ENCODE measurements around the gene MN1. TPM values are rescaled to one million over a fixed set of nuclear protein-coding genes. Genes with fewer than 3 reads are reported as not detected.

The MN1 gene
- total RNA-seq, 2 donors from 2014 or later = 0.92 to 2.3 TPM

DNA sequence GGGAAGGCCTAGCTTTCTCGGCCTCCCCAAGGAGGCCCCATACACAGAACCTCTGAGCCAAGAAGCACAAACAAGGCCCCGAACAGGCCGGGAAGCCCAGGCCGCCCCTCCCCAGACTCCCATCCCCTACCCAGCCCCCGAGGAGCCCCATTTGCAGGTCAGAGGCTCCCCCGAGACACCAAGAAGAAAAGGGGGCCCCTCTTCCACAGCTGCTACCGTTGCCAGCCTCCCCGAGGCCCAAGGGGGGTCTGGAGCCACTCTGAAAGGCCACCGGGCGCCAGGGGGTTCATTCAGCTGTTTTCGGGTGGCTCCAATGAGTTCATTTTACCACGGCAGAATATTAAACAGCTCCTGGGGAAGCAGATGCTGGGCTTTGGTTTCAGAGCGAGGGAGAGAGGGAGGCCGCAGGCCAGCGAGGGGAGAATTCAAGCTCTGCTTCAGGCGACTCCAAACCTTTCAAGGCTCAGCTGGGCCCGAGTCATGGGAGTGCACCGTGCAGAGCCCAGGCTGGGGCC is 28.5 kb downstream of the MN1 start:
- DNase-seq = no peak
- intact Hi-C loops (cut with DNase I, micrococcal nuclease) = no loop called here
- ATAC-seq = no peak

DNA sequence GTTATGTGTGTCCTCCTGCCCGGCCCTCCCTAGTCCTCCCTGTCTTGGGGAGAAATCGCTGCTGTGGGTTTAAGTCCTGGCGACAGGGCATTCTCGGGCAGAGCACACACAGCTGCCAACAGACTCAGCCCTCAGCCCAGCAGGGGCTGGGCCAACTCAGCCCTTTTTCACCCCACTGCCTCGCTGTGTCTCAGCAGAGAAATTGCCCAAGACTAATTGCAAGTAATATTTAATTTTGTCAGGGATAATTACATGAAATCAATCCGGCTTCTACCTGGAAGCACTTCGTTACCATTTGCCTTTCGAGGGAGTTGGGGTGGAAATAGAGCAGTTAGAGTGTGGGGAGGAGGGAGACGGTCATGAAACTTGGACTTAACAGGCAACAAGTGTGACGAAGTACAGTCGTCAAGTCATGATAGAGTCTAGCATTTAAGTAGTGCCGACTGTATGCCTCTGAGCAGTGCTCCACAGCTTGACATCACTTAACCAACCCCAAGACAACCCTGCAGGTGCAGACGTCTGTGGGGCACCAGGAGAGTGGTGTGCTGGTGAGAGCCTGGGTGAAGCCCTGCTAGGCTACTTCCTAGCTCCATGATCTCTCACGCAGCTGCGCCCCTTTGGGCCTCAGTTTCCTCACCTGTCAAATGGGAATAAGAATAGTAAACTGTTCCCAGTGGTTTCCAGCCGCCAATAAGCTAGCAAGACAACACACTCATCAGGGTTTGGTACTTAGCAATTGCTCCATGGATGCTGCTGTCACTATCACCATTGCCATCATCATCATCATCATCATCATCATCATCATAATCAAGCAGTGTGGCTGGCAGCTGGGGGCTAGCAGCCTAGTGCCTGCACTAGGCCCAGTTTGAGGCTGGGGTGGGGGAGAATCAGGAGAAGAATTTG is 29.2 kb downstream of the MN1 start:
- intact Hi-C loops (cut with DNase I, micrococcal nuclease) = no loop called here
- ATAC-seq (no peak), DNase-seq (no peak)

DNA sequence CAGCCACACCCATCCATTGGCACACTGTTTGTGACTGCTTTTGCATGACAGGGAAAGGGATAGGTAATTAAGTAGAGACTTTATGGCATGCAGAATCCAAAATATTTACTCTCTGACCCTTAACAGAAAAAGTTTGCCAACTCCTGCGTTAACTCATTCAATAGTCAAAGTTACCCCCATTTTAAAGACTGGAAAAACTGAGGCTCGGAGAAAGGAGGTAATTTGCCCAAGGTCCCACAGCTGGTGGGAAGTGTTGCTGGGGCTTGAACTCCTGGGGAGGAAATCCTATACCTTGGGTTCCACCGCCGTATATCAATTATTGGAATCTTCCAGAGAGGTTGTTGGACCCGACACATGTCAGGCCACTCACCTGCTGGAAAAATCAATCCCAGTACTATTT is 29.9 kb downstream of the MN1 start:
- intact Hi-C loops (cut with DNase I, micrococcal nuclease) = no loop called here
- no peak for DNase-seq
- ATAC-seq = no peak

GRCh38 chr22:27769012-27769411 is 32.5 kb downstream of the MN1 start:
- intact Hi-C loops (cut with DNase I, micrococcal nuclease) = no loop called here
- ATAC-seq (no peak), DNase-seq (no peak)

GRCh38 chr22:27768027-27768653 is 33.4 kb downstream of the MN1 start:
- no peak for ATAC-seq

GRCh38 chr22:27766679-27767078 is 34.9 kb downstream of the MN1 start:
- DNase-seq (no peak), ATAC-seq (no peak)
- intact Hi-C loops (cut with DNase I, micrococcal nuclease) = no loop called here

More at GRCh38 chr22:27768027-27768653, 33.4 kb downstream of the MN1 start:
- no peak for DNase-seq
- intact Hi-C loops (cut with DNase I, micrococcal nuclease) = no loop called here

GRCh38 chr22:27765706-27766291 is 35.8 kb downstream of the MN1 start:
- DNase-seq (no peak), ATAC-seq (no peak)
- intact Hi-C loops (cut with DNase I, micrococcal nuclease) = no loop called here

- ATAC-seq (no peak), DNase-seq (no peak)
- intact Hi-C loops (cut with DNase I, micrococcal nuclease) = no loop called here
Measured at GRCh38 chr22:27764722-27765236, 36.8 kb downstream of the MN1 start.

DNA sequence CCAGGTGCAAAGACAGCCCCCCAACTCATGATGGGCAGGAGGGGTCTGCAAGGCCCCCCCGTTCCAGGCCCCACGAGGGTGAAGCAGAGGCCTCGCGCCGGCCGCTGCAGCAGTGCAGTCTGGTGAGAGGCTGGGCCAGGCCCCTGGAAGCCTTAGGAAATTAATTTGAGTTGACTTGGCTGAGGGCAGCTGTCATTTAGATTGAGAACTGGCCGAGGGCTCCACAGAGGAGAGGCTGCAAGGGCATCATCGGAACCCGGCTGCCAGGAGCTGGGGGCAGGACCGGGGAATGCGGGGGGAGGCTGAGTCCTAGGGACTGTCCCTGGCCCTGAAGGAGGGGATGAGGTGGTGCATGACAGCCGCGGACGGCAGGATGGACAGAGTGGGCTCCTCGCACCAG is 39.9 kb downstream of the MN1 start:
- intact Hi-C loops (cut with DNase I, micrococcal nuclease) = no loop called here
- ATAC-seq = no peak

DNA sequence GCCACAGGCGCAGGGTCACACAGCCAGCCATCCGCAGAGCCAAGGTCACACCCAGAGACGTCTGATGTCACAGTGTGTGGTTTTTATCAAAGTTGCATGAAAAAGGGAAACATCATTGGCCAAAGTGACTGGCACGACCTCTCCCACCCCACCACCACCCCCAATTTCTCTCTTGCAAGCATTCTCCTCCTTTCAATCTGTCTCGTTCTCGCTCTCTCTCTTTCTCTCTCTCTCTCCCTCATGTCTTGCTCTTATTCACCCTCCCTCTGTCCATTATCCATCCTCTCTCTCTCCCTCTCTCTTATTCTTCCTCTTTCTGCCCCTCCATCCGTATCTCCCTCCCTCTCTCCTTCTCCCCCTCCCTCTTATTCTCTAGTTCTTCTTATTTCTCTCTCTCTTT is 40.6 kb downstream of the MN1 start:
- DNase-seq = no peak
- intact Hi-C loops (cut with DNase I, micrococcal nuclease) = no loop called here
- no peak for ATAC-seq

More for the DNA sequence above, 39.9 kb downstream of the MN1 start:
- DNase-seq = no peak

GRCh38 chr22:27760474-27760873 is 41.1 kb downstream of the MN1 start:
- ATAC-seq = no peak

GRCh38 chr22:27757928-27758525 is 43.5 kb downstream of the MN1 start:
- ATAC-seq (no peak), DNase-seq (no peak)
- intact Hi-C loops (cut with DNase I, micrococcal nuclease) = no loop called here

More at GRCh38 chr22:27760474-27760873, 41.1 kb downstream of the MN1 start:
- intact Hi-C loops (cut with DNase I, micrococcal nuclease) = no loop called here
- no peak for DNase-seq

DNA sequence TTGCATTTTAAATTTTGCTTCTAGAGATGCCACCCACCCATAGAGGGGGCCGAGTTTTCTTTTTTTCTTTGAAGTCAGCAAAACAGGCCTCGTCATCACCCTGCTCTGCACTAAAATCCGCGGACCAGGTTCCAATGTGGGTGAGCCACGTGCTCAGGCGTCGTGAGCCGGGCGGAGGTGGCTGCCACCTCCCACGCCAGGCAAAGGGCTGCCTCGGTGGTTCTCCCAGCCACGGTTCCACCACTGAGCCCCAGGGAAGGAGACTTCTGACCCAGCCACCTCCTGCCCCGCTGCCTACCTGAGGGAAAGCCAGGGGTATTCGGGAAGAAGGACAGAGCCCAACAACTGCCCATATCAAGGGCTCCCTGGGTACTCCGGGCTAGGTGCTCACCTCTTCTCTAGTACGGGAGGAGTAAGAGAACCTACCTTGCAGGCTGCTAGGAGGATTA is 45.3 kb downstream of the MN1 start:
- intact Hi-C loops (cut with DNase I, micrococcal nuclease) = no loop called here
- DNase-seq (no peak), ATAC-seq (no peak)

DNA sequence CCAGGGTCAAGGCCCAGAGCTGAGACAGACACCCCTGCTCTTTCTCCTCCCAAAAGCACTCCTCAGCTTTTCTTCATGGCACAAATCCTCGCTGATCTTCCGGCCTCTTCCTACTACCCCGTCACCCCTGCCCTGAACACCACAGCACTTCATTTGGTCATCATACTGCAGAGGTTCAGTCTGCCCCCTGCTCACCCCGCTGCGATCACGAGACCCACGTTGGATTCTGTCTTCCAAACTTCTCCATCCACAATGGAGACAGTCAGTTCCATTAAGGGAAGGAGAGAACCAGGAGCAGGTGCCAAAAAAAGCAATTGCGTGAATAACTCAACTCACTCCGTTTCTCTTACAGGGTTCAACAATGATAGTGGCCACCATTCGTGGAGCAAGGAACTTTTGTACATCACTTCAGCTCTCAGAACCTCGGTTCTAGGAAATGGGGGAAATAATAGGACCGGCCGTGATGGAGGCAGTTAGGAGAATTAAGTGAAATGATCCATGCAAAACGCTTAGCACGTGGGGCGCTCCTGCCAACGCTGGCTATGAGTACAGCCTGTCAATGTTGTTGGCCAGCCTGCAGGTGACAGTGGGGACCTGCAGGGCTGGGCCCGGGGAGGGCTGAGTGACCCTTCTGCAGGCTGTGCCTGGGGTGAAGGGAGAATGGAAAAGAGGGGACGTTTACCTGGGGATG is 45.9 kb downstream of the MN1 start:
- intact Hi-C loops (cut with DNase I, micrococcal nuclease) = no loop called here
- ATAC-seq (no peak), DNase-seq (no peak)

DNA sequence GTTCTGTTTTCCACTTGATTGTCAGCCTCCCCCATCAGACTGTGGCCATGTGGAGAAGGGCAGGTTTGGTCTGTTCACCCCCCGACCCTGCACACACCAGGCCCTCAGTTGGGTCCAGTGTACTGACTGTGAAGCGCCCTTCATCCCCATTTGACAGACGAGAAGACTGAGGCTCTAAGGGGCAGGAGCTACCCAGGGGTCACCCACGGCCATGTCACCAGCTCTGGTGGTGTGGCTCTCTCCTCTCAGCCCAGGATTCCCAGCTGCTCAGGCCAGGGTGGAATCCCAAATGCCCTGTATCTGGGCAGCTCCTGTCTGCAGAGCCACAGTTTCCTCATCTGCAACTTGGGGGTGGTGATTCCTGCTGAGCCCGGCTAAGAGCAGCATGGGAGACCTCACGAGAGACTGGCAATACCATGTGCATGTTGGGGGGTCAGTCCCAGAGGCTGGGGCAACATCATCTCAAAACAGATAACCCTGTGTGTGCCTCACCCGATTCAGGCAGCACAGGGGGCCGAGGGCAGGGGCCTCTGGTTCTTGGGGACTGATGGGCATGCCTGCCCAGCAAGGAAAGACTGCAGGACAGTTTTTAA is 46.6 kb downstream of the MN1 start:
- intact Hi-C loops (cut with DNase I, micrococcal nuclease) = no loop called here
- DNase-seq = no peak

GRCh38 chr22:27754247-27754887 is 47.2 kb downstream of the MN1 start:
- no peak for DNase-seq
- ATAC-seq = no peak
- intact Hi-C loops (cut with DNase I, micrococcal nuclease) = no loop called here

More for the DNA sequence above, 46.6 kb downstream of the MN1 start:
- no peak for ATAC-seq

DNA sequence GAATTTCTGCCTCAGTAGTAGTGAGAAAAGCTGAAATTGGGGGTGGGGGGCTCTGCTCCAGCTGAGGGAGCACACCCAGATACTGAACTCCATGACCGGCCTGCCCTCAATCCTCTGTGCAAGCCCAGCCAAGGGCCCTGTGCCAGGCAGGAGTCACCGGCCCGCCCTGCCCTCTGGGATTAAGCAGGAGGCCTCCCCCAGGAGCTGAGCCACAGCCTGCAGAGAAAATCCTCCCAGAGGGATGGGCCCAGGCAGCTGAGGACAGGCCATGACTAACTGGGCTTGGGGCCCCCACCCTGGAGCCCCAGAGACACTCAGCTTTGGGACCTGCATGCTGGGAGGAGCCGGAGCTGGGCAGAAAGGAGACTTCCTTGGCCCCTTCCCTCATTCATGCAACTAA is 48.8 kb downstream of the MN1 start:
- intact Hi-C loops (cut with DNase I, micrococcal nuclease) = no loop called here
- ATAC-seq = no peak
- DNase-seq = no peak

GRCh38 chr22:27752141-27752540 is 49.4 kb downstream of the MN1 start:
- ATAC-seq (no peak), DNase-seq (no peak)
- intact Hi-C loops (cut with DNase I, micrococcal nuclease) = no loop called here
